GM23338 (cell line): ENCODE data around the gene TCF3.

Experiments used
- CREB1 ChIP-seq: fragments of 250-450 bp; sonication (Bioruptor Pico); IDR thresholded peaks from 2 replicates; pipeline ENCODE4 v1.5.0; 2020; ENCODE audit warnings: low read depth, mild to moderate bottlenecking, moderate library complexity
- CTCF ChIP-seq, 2 experiments: fragments of 200-600 bp in 1 of 2; sonication (generic) in 1 of 2; conservative IDR thresholded peaks; 2 replicates each; pipeline versions ENCODE4 v1.5.1 to v1.6.1; 2016 to 2017; ENCODE audit warnings: antibody characterized with exemption in 2 of 2, low read depth in 2 of 2, mild to moderate bottlenecking in 2 of 2, moderate library complexity in 1 of 2
- ETS1 ChIP-seq: IDR thresholded peaks from 2 replicates; pipeline ENCODE4 v1.6.1; 2016; ENCODE audit warnings: antibody characterized with exemption
- EZH2 ChIP-seq: fragments of 200-600 bp; sonication (generic); IDR thresholded peaks from one replicate; pipeline ENCODE4 v1.8.0; 2017; ENCODE audit warnings: antibody characterized with exemption, mild to moderate bottlenecking, low read depth; ENCODE audit not compliant: unreplicated experiment
- EZH2phosphoT487 ChIP-seq: fragments of 200-600 bp; sonication (generic); IDR thresholded peaks from one replicate; pipeline ENCODE4 v1.8.1; 2018; ENCODE audit warnings: antibody characterized with exemption; ENCODE audit not compliant: unreplicated experiment
- JUNB ChIP-seq: IDR thresholded peaks from one replicate; pipeline ENCODE4 v1.6.1; 2016; ENCODE audit warnings: antibody characterized with exemption; ENCODE audit not compliant: unreplicated experiment
- NANOG ChIP-seq: IDR thresholded peaks from 2 replicates; pipeline ENCODE4 v1.6.1; 2016; ENCODE audit warnings: antibody characterized with exemption, borderline replicate concordance
- POLR2AphosphoS5 ChIP-seq: IDR thresholded peaks from 2 replicates; pipeline ENCODE4 v1.6.1; 2016; ENCODE audit warnings: antibody characterized with exemption, low read depth
- REST ChIP-seq: IDR thresholded peaks from one replicate; pipeline ENCODE4 v1.6.1; 2018; ENCODE audit warnings: antibody characterized with exemption; ENCODE audit not compliant: unreplicated experiment
- ZNF331 ChIP-seq: fragments of 250-450 bp; sonication (Bioruptor Pico); IDR thresholded peaks from 2 replicates; pipeline ENCODE4 v1.5.0; 2020; ENCODE audit warnings: low read depth, mild to moderate bottlenecking, moderate library complexity
- ZNF462 ChIP-seq: fragments of 250-450 bp; sonication (Bioruptor Pico); IDR thresholded peaks from 2 replicates; pipeline ENCODE4 v1.5.0; 2020; ENCODE audit warnings: mild to moderate bottlenecking, moderate library complexity

GRCh38 chr19:1620502-1620901, 31.9 kb downstream of the TCF3 start:
- TF ChIP-seq POLR2AphosphoS5 (no peak), CTCF (conservative IDR thresholded peaks at IDR 0.05; ENCODE audit: low read depth in 2 of 2) (no peak), ZNF462 (CRISPR knock-in tag) (no peak), CREB1 (CRISPR knock-in tag) (no peak), REST (no peak), EZH2 (no peak), NANOG (no peak), ZNF331 (no peak), EZH2phosphoT487 (no peak), JUNB (no peak), ETS1 (no peak)
